ENCODE data around the gene GSX1.

GSX1 gene

GRCh38 chr13:27772651-27773425 is 19.4 kb upstream of the GSX1 start:
- DNase-seq (ENCODE audit: extremely low read depth, low read depth), result no peak
- TF ChIP-seq CTCF (IDR thresholded peaks at IDR 0.05; ENCODE audit: low read depth, low read length), result no peak

- no peak for TF ChIP-seq CTCF (IDR thresholded peaks at IDR 0.05; ENCODE audit: low read depth, low read length)
- DNase-seq (ENCODE audit: extremely low read depth, low read depth), result no peak
Observed at GRCh38 chr13:27774169-27774568, 18.1 kb upstream of the GSX1 start.

GRCh38 chr13:27774651-27775050 is 17.6 kb upstream of the GSX1 start:
- no peak for DNase-seq (ENCODE audit: extremely low read depth, low read depth)
- TF ChIP-seq CTCF (IDR thresholded peaks at IDR 0.05; ENCODE audit: low read depth, low read length), result no peak

GRCh38 chr13:27775943-27776342 is 16.3 kb upstream of the GSX1 start:
- no peak for TF ChIP-seq CTCF (IDR thresholded peaks at IDR 0.05; ENCODE audit: low read depth, low read length)
- no peak for DNase-seq (ENCODE audit: extremely low read depth, low read depth)

- no peak for TF ChIP-seq CTCF (IDR thresholded peaks at IDR 0.05; ENCODE audit: low read depth, low read length)
- no peak for DNase-seq (ENCODE audit: extremely low read depth, low read depth)
Observed at GRCh38 chr13:27782151-27782550, 10.1 kb upstream of the GSX1 start.

GRCh38 chr13:27783111-27783510 is 9.2 kb upstream of the GSX1 start:
- DNase-seq (ENCODE audit: extremely low read depth, low read depth), result no peak
- TF ChIP-seq CTCF (IDR thresholded peaks at IDR 0.05; ENCODE audit: low read depth, low read length), result peak; percentile 18

- no peak for TF ChIP-seq CTCF (IDR thresholded peaks at IDR 0.05; ENCODE audit: low read depth, low read length)
- DNase-seq (ENCODE audit: extremely low read depth, low read depth), result no peak
Observed at GRCh38 chr13:27788271-27788670, 4.0 kb upstream of the GSX1 start.

Measured in AG09319 (cell line).